Epithelial cell of esophagus (primary cell): ENCODE data around the gene TRIM17.

Experiments used
- DNase-seq: peaks from one replicate; pipeline ENCODE4 v3.0.0; 2010; ENCODE audit warnings: low read depth
- H3K4me3 ChIP-seq: 2 replicates; pipeline ENCODE4 v1.5.1; 2011; ENCODE audit warnings: mild to moderate bottlenecking, low read length, control low read depth
- CTCF ChIP-seq: IDR thresholded peaks from 2 replicates; pipeline ENCODE4 v1.5.1; 2011; ENCODE audit warnings: low read depth, mild to moderate bottlenecking, low read length, control low read depth, inconsistent platforms; ENCODE audit not compliant: insufficient read depth; ENCODE audit errors: missing control alignments

The TRIM17 gene

GRCh38 chr1:228415853-228416216 is 826 bp downstream of the TRIM17 start:
- peak overlapping the region; percentile 40 for H3K4me3 ChIP-seq
- no peak for TF ChIP-seq CTCF
- no peak for DNase-seq

DNA sequence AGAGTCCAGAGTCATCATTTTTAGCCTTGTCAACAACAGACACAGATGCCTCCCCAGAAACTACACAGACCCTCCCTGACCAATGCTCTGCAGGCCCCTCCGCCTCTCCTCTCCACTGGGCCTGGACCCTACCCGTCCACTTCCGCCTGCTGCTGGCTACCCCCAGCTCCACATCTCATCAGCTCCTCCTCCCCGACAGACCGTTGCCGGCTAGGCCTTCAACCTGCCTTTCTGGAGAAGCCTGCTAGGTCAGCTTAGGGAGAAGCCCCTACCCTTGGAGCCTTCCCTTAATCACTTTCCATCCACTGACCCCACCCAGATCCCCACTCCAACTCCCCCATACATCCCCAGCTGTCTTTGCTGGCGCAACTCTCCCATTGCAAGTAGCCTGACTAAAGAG is 1.4 kb downstream of the TRIM17 start:
- TF ChIP-seq CTCF, result no peak

DNA sequence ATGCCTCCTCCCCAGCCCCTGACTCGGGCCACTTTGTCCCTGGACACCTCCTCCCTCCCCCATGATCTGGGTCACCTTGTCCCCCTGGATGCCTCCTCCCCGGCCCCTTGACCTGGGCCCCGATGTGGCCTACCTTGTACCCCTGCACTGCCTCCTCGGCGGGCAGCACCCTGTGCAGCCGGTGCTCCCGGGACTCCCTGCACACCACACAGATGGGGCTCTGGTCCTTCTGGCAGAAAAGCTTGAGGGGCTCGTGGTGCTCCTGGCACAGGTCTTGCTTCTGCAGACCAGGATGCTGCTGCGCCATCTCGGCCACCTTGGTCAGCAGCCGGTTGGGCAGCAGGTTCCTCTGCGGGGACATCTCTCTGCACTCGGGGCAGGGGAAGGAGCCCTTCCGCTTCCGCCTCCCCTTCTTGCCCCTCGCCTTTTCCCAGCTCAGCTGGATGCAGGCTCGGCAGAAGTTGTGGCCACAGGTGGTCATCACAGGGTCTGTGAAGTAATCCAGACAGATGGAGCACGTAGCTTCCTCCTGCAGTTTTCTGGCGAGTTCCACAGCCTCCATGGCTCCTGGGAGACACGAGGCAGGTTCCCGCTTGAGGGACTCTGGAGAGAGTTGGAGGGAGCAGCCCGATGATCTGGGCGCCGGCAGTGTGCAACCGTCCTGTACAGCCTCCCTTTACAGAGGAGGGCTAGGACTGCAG is 2.0 kb downstream of the TRIM17 start:
- TF ChIP-seq CTCF, result no peak
- no peak overlapping the region for H3K4me3 ChIP-seq
- DNase-seq, result no peak

More for the DNA sequence above, 1.4 kb downstream of the TRIM17 start:
- H3K4me3 ChIP-seq, result no peak overlapping the region
- DNase-seq, result no peak

GRCh38 chr1:228413241-228414010 is 3.2 kb downstream of the TRIM17 start:
- no peak overlapping the region for H3K4me3 ChIP-seq
- no peak for TF ChIP-seq CTCF
- DNase-seq, result no peak

DNA sequence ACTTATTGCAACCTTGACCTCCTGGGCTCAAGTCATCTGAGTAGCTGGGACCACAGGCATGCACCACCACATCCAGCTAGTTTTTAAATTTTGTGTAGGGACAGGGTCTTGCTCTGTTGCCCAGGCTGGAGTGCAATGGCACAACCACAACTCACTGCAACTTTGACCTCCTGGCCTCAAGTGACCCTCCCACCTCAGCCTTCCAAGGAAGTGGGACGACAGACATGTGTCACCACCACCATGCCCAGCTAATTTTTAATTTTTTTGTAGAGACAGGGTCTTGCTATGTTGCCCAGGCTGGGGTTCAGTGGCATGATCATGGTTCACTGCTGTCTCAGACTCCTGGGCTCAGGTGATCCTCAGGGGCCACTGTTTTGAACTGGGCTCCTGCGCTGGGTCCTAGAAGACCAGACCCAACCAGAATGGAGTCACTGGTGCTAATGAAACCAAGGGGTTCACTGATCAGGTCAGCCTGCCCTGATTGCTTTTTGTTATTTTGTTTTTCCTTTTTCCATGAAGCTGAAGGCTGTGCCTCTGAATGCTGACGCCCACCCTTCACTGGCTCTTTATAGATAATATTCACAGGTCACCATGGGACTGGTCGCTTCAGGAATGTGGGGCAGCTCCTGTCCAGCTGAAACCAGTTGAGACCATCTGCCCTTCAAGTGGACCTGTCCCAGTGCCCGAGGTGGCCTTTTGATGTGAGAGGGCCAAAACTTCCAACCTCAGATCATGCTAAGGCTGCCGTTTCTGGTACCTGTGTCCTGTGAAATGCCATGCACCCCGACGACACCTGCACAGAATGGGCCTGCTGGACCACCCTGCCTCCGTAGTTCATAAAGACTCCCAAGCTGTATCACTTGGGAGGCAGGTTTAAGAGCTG is 4.9 kb downstream of the TRIM17 start:
- no peak for DNase-seq
- no peak for TF ChIP-seq CTCF

GRCh38 chr1:228411121-228411520 is 5.5 kb downstream of the TRIM17 start:
- H3K4me3 ChIP-seq, result no peak overlapping the region
- no peak for DNase-seq
- no peak for TF ChIP-seq CTCF

More for the DNA sequence above, 4.9 kb downstream of the TRIM17 start:
- no peak overlapping the region for H3K4me3 ChIP-seq
